Parathyroid adenoma (tissue), 2 donors: ENCODE data around the gene NTN4.

Source experiments
- H2AFZ ChIP-seq: fragments of 300-600 bp; sonication (generic); one replicate; pipeline ENCODE4 v1.7.0; 2017; ENCODE audit warnings: antibody characterized with exemption, mild to moderate bottlenecking
- H3K27ac ChIP-seq: fragments of 300-600 bp; sonication (generic); one replicate; pipeline ENCODE4 v1.7.0; 2017
- H3K27me3 ChIP-seq: fragments of 300-600 bp; sonication (generic); one replicate; pipeline ENCODE4 v1.7.0; 2017; ENCODE audit warnings: low read length; ENCODE audit not compliant: control insufficient read depth, insufficient read depth
- H3K36me3 ChIP-seq: fragments of 300-600 bp; sonication (generic); one replicate; pipeline ENCODE4 v1.7.0; 2017; ENCODE audit warnings: low read length; ENCODE audit not compliant: control insufficient read depth, insufficient read depth
- H3K4me1 ChIP-seq: fragments of 300-600 bp; sonication (generic); one replicate; pipeline ENCODE4 v1.7.0; 2017; ENCODE audit warnings: control low read depth
- H3K4me2 ChIP-seq: fragments of 300-600 bp; sonication (generic); one replicate; pipeline ENCODE4 v1.7.0; 2017; ENCODE audit warnings: low read length
- H3K4me3 ChIP-seq: fragments of 300-600 bp; sonication (generic); one replicate; pipeline ENCODE4 v1.7.0; 2017; ENCODE audit warnings: low read depth, low read length
- H3K79me2 ChIP-seq: fragments of 300-600 bp; sonication (generic); one replicate; pipeline ENCODE4 v1.7.0; 2017; ENCODE audit warnings: control low read depth
- H3K9ac ChIP-seq: fragments of 300-600 bp; sonication (generic); one replicate; pipeline ENCODE4 v1.7.0; 2017; ENCODE audit warnings: mild to moderate bottlenecking
- H3K9me3 ChIP-seq: fragments of 300-600 bp; sonication (generic); one replicate; pipeline ENCODE4 v1.7.0; 2017; ENCODE audit warnings: low read length; ENCODE audit not compliant: control insufficient read depth
- CTCF ChIP-seq: fragments of 300-600 bp; sonication (generic); IDR thresholded peaks from one replicate; pipeline ENCODE4 v1.7.0; 2017; ENCODE audit warnings: antibody characterized with exemption, mild to moderate bottlenecking
- donor health status: primary hyperparathyroidism.

NTN4 gene

GRCh38 chr12:95701275-95701674 lies 89.3 kb downstream of the NTN4 start:
- H3K4me1 ChIP-seq: no peaks in the 10 kb centered on the region
- no peak overlapping the region for H3K4me2 ChIP-seq
- no peak overlapping the region for H3K4me3 ChIP-seq
- H3K9ac ChIP-seq: no peak overlapping the region
- TF ChIP-seq CTCF: no peak
- no peak overlapping the region for H2AFZ ChIP-seq
- H3K36me3 ChIP-seq: no peaks in the 10 kb centered on the region
- no peaks in the 10 kb centered on the region for H3K27me3 ChIP-seq
- H3K79me2 ChIP-seq: no peaks in the 10 kb centered on the region
- H3K27ac ChIP-seq: no peak overlapping the region
- H3K9me3 ChIP-seq: no peaks in the 10 kb centered on the region

GRCh38 chr12:95700316-95700785 lies 90.2 kb downstream of the NTN4 start:
- H3K27ac ChIP-seq: no peak overlapping the region
- H2AFZ ChIP-seq: no peak overlapping the region
- H3K4me2 ChIP-seq: no peak overlapping the region

GRCh38 chr12:95699579-95699978 lies 91.0 kb downstream of the NTN4 start:
- Histone ChIP-seq H3K9me3 (no peaks in the 10 kb centered on the region), H3K4me3 (no peak overlapping the region), H3K27me3 (no peaks in the 10 kb centered on the region), H2AFZ (no peak overlapping the region), H3K4me2 (no peak overlapping the region), H3K79me2 (no peaks in the 10 kb centered on the region), H3K9ac (no peak overlapping the region), H3K27ac (no peak overlapping the region), H3K4me1 (no peaks in the 10 kb centered on the region), H3K36me3 (no peaks in the 10 kb centered on the region)
- no peak for TF ChIP-seq CTCF

More at GRCh38 chr12:95700316-95700785, 90.2 kb downstream of the NTN4 start:
- no peaks in the 10 kb centered on the region for H3K4me1 ChIP-seq
- H3K36me3 ChIP-seq: no peaks in the 10 kb centered on the region
- TF ChIP-seq CTCF: no peak
- no peak overlapping the region for H3K9ac ChIP-seq
- H3K4me3 ChIP-seq: no peak overlapping the region
- H3K79me2 ChIP-seq: no peaks in the 10 kb centered on the region
- no peaks in the 10 kb centered on the region for H3K9me3 ChIP-seq
- no peaks in the 10 kb centered on the region for H3K27me3 ChIP-seq

GRCh38 chr12:95694136-95694535 lies 96.4 kb downstream of the NTN4 start:
- Histone ChIP-seq H3K4me1 (no peaks in the 10 kb centered on the region), H3K27me3 (no peaks in the 10 kb centered on the region), H3K27ac (no peak overlapping the region), H3K79me2 (no peaks in the 10 kb centered on the region), H3K9ac (no peak overlapping the region), H3K4me3 (no peak overlapping the region), H3K36me3 (no peaks in the 10 kb centered on the region), H3K4me2 (no peak overlapping the region), H3K9me3 (no peaks in the 10 kb centered on the region), H2AFZ (no peak overlapping the region)
- TF ChIP-seq CTCF: no peak

- Histone ChIP-seq H3K27me3 (no peaks in the 10 kb centered on the region), H3K4me1 (no peaks in the 10 kb centered on the region), H3K27ac (no peak overlapping the region), H3K9me3 (no peaks in the 10 kb centered on the region), H3K36me3 (no peaks in the 10 kb centered on the region), H3K79me2 (no peaks in the 10 kb centered on the region), H2AFZ (no peak overlapping the region), H3K4me2 (no peak overlapping the region), H3K4me3 (no peak overlapping the region), H3K9ac (no peak overlapping the region)
- TF ChIP-seq CTCF: no peak
These were observed 96.9 kb downstream of the NTN4 start for GRCh38 chr12:95693689-95694088.
